CD4-positive, CD25-positive, alpha-beta regulatory T cell (primary cell): ENCODE results near the gene ZNF311. TPM values are rescaled to one million over a fixed set of nuclear protein-coding genes. Genes with fewer than 3 reads are reported as not detected.

Experiments
- ATAC-seq, 2 donors: fragments of 150-1000 bp; cut with Tn5 transposase; one replicate each; pipeline ENCODE4 v1.10.0; 2021; ENCODE audit warnings: low read depth in 2 of 2, moderate number of reproducible peaks in 2 of 2, moderate library complexity in 1 of 2
- DNase-seq, 3 donors: peaks; one replicate each; pipeline versions ENCODE4 v3.0.0 to v3.0.0-alpha.2; 2012 to 2022; ENCODE audit warnings: mixed read lengths in 1 of 3
- H3K27ac ChIP-seq: one replicate; pipeline ENCODE4 v1.7.0; 2013; ENCODE audit warnings: mild to moderate bottlenecking, low read length; ENCODE audit not compliant: insufficient read depth, poor library complexity, severe bottlenecking
- H3K27me3 ChIP-seq: one replicate; pipeline ENCODE4 v1.7.0; 2013; ENCODE audit warnings: low read length; ENCODE audit not compliant: control insufficient read depth, insufficient read depth
- H3K36me3 ChIP-seq: one replicate; pipeline ENCODE4 v1.7.0; 2013; ENCODE audit warnings: mild to moderate bottlenecking, low read length, moderate library complexity; ENCODE audit not compliant: control insufficient read depth, insufficient read depth
- H3K4me1 ChIP-seq: 2 replicates; pipeline ENCODE4 v1.7.0; 2013; ENCODE audit warnings: mild to moderate bottlenecking, low read length; ENCODE audit not compliant: insufficient read depth, control insufficient read depth, poor library complexity, severe bottlenecking
- H3K4me3 ChIP-seq: one replicate; pipeline ENCODE4 v1.7.0; 2013; ENCODE audit warnings: low read depth, mild to moderate bottlenecking, low read length, moderate library complexity
- H3K9me3 ChIP-seq, 2 experiments: 1 replicate in 1 of 2; 2 replicates in 1 of 2; pipeline ENCODE4 v1.7.0; 2013; ENCODE audit warnings: low read length in 2 of 2, mild to moderate bottlenecking in 1 of 2, moderate library complexity in 1 of 2; ENCODE audit not compliant: control insufficient read depth in 2 of 2
- H3K27ac Mint-ChIP-seq, 3 donors: one replicate each; pipeline ENCODE4 v1.8.0; 2020 to 2022; ENCODE audit warnings: mild to moderate bottlenecking in 3 of 3, mixed read lengths in 3 of 3, moderate library complexity in 2 of 3
- H3K27me3 Mint-ChIP-seq: one replicate; pipeline ENCODE4 v1.8.0; 2022; ENCODE audit warnings: mild to moderate bottlenecking, mixed read lengths
- H3K36me3 Mint-ChIP-seq: one replicate; pipeline ENCODE4 v1.8.0; 2020; ENCODE audit warnings: mixed read lengths
- H3K4me1 Mint-ChIP-seq, 4 donors: one replicate each; pipeline ENCODE4 v1.8.0; 2020 to 2022; ENCODE audit warnings: mixed read lengths in 4 of 4, mild to moderate bottlenecking in 1 of 4
- H3K4me3 Mint-ChIP-seq, 4 donors: one replicate each; pipeline ENCODE4 v1.8.0; 2020 to 2022; ENCODE audit warnings: mild to moderate bottlenecking in 4 of 4, mixed read lengths in 4 of 4, moderate library complexity in 3 of 4
- H3K9me3 Mint-ChIP-seq, 7 donors: one replicate each; pipeline ENCODE4 v1.8.0; 2020 to 2022; ENCODE audit warnings: mixed read lengths in 7 of 7, mild to moderate bottlenecking in 3 of 7, moderate library complexity in 2 of 7
- polyA plus RNA-seq, 4 donors: library from polyadenylated mRNA; unstranded; fragments of 300-500 nt; fragmentation: Illumina TruSeq; gene quantifications; one replicate each; pipeline ENCODE4 v1.2.3, GENCODE V29; 2021
- total RNA-seq: library from RNA; stranded (reverse); gene quantifications from one replicate; pipeline ENCODE4 v1.2.3, GENCODE V29; 2022

Gene ZNF311
- total and polyA plus RNA-seq, 5 donors from 2014 or later, result 0.13 to 0.54 TPM; not detected in 3

- peak overlapping the region; percentile 93 to 99 (median 97) for H3K27ac Mint-ChIP-seq
- peak overlapping the region; percentile 19 for H3K27ac ChIP-seq
- H3K4me3 Mint-ChIP-seq, result peak overlapping the region; percentile 92 to 97 (median 93)
- peaks cover 0 to 1% of the 10 kb centered on the region in 2 experiments for H3K9me3 ChIP-seq
- peaks cover 91% of the 10 kb centered on the region for H3K27me3 Mint-ChIP-seq
- ATAC-seq (peak; percentile 48 to 52), DNase-seq (peak; percentile 57 to 84 (median 79))
- H3K4me3 ChIP-seq, result peak overlapping the region; percentile 99
- H3K9me3 Mint-ChIP-seq, result peaks cover 0 to 10% (median 4%) of the 10 kb centered on the region in 7 donors
- peaks cover 33 to 67% (median 49%) of the 10 kb centered on the region in 4 donors for H3K4me1 Mint-ChIP-seq
- H3K4me1 ChIP-seq, result peaks cover 19% of the 10 kb centered on the region
- peaks cover 31% of the 10 kb centered on the region for H3K27me3 ChIP-seq
- H3K36me3 ChIP-seq, result no peaks in the 10 kb centered on the region
- peaks cover 6% of the 10 kb centered on the region for H3K36me3 Mint-ChIP-seq
Measured at GRCh38 chr6:28981833-28982475, 23.2 kb downstream of the ZNF311 start.

GRCh38 chr6:28981431-28981832 is 23.7 kb downstream of the ZNF311 start:
- H3K27me3 ChIP-seq, result peaks cover 35% of the 10 kb centered on the region
- H3K36me3 ChIP-seq, result no peaks in the 10 kb centered on the region
- peaks cover 33 to 65% (median 50%) of the 10 kb centered on the region in 4 donors for H3K4me1 Mint-ChIP-seq
- peaks cover 6% of the 10 kb centered on the region for H3K36me3 Mint-ChIP-seq
- peaks cover 19% of the 10 kb centered on the region for H3K4me1 ChIP-seq
- peak overlapping the region; percentile 93 to 99 (median 97) for H3K27ac Mint-ChIP-seq
- peaks cover 0 to 1% of the 10 kb centered on the region in 2 experiments for H3K9me3 ChIP-seq
- H3K27me3 Mint-ChIP-seq, result peaks cover 89% of the 10 kb centered on the region
- H3K9me3 Mint-ChIP-seq, result peaks cover 0 to 8% (median 4%) of the 10 kb centered on the region in 7 donors
- peak overlapping the region; percentile 92 to 97 (median 93) for H3K4me3 Mint-ChIP-seq
- DNase-seq, result peak; percentile 50 to 86 (median 77)
- H3K4me3 ChIP-seq, result peak overlapping the region; percentile 99
- H3K27ac ChIP-seq, result peak overlapping the region; percentile 19
- peak in 1 of 2 donors; percentile 38 for ATAC-seq

GRCh38 chr6:28980852-28981430 is 24.2 kb downstream of the ZNF311 start:
- peak overlapping the region; percentile 67 to 97 (median 86) for H3K27ac Mint-ChIP-seq
- peak overlapping the region; percentile 92 to 97 (median 93) for H3K4me3 Mint-ChIP-seq
- Histone ChIP-seq H3K27me3 (peaks cover 31% of the 10 kb centered on the region), H3K27ac (no peak overlapping the region), H3K4me1 (peaks cover 19% of the 10 kb centered on the region), H3K4me3 (peak overlapping the region; percentile 99), H3K36me3 (no peaks in the 10 kb centered on the region), H3K9me3 (peaks cover 0 to 1% of the 10 kb centered on the region in 2 experiments)
- H3K4me1 Mint-ChIP-seq, result peaks cover 33 to 64% (median 49%) of the 10 kb centered on the region in 4 donors
- peak; percentile 24 to 74 (median 51) for DNase-seq
- peaks cover 6% of the 10 kb centered on the region for H3K36me3 Mint-ChIP-seq
- peaks cover 0 to 8% (median 4%) of the 10 kb centered on the region in 7 donors for H3K9me3 Mint-ChIP-seq
- peak in 1 of 2 donors; percentile 9 for ATAC-seq
- peaks cover 84% of the 10 kb centered on the region for H3K27me3 Mint-ChIP-seq

GRCh38 chr6:28980137-28980851 is 24.8 kb downstream of the ZNF311 start:
- Mint-ChIP-seq H3K4me1 (peaks cover 33 to 58% (median 47%) of the 10 kb centered on the region in 4 donors), H3K9me3 (peaks cover 0 to 8% (median 4%) of the 10 kb centered on the region in 7 donors), H3K36me3 (peaks cover 6% of the 10 kb centered on the region), H3K4me3 (peak overlapping the region; percentile 60 to 97 (median 89)), H3K27ac (no peak overlapping the region), H3K27me3 (peaks cover 79% of the 10 kb centered on the region)
- no peak overlapping the region for H3K27ac ChIP-seq
- no peaks in the 10 kb centered on the region for H3K36me3 ChIP-seq
- ATAC-seq (no peak), DNase-seq (no peak)
- H3K4me3 ChIP-seq, result no peak overlapping the region
- H3K4me1 ChIP-seq, result peaks cover 19% of the 10 kb centered on the region
- peaks cover 28% of the 10 kb centered on the region for H3K27me3 ChIP-seq
- H3K9me3 ChIP-seq, result peaks cover 0 to 1% of the 10 kb centered on the region in 2 experiments

- no peak for DNase-seq
- ATAC-seq, result no peak
- peaks cover 73% of the 10 kb centered on the region for H3K27me3 Mint-ChIP-seq
- peaks cover 33 to 57% (median 43%) of the 10 kb centered on the region in 4 donors for H3K4me1 Mint-ChIP-seq
- H3K27me3 ChIP-seq, result peaks cover 31% of the 10 kb centered on the region
- peaks cover 0 to 1% of the 10 kb centered on the region in 2 experiments for H3K9me3 ChIP-seq
- peaks cover 19% of the 10 kb centered on the region for H3K4me1 ChIP-seq
- H3K36me3 Mint-ChIP-seq, result peaks cover 6% of the 10 kb centered on the region
- H3K36me3 ChIP-seq, result no peaks in the 10 kb centered on the region
- no peak overlapping the region for H3K4me3 ChIP-seq
- peak overlapping the region; percentile 19 to 97 (median 38) for H3K4me3 Mint-ChIP-seq
- no peak overlapping the region for H3K27ac ChIP-seq
- H3K9me3 Mint-ChIP-seq, result peaks cover 0 to 8% (median 4%) of the 10 kb centered on the region in 7 donors
- H3K27ac Mint-ChIP-seq, result no peak overlapping the region
Measured at GRCh38 chr6:28979679-28980078, 25.4 kb downstream of the ZNF311 start.

- Mint-ChIP-seq H3K4me1 (peaks cover 29 to 54% (median 41%) of the 10 kb centered on the region in 4 donors), H3K27me3 (peaks cover 76% of the 10 kb centered on the region), H3K9me3 (peaks cover 0 to 8% (median 4%) of the 10 kb centered on the region in 7 donors), H3K27ac (no peak overlapping the region), H3K36me3 (peaks cover 6% of the 10 kb centered on the region), H3K4me3 (peak overlapping the region in 2 of 4 donors; percentile 5 to 97)
- peaks cover 31% of the 10 kb centered on the region for H3K27me3 ChIP-seq
- no peak overlapping the region for H3K4me3 ChIP-seq
- peaks cover 0 to 1% of the 10 kb centered on the region in 2 experiments for H3K9me3 ChIP-seq
- DNase-seq (no peak), ATAC-seq (no peak)
- H3K4me1 ChIP-seq, result peaks cover 19% of the 10 kb centered on the region
- H3K36me3 ChIP-seq, result no peaks in the 10 kb centered on the region
- no peak overlapping the region for H3K27ac ChIP-seq
Measured at GRCh38 chr6:28978959-28979561, 26.1 kb downstream of the ZNF311 start.

- no peak overlapping the region for H3K27ac Mint-ChIP-seq
Measured at GRCh38 chr6:28978133-28978491, 27.0 kb downstream of the ZNF311 start.

More at GRCh38 chr6:28978133-28978491, 27.0 kb downstream of the ZNF311 start:
- peaks cover 24 to 45% (median 33%) of the 10 kb centered on the region in 4 donors for H3K4me1 Mint-ChIP-seq
- H3K4me3 Mint-ChIP-seq, result peak overlapping the region in 3 of 4 donors; percentile 45 to 97 (median 72)
- Histone ChIP-seq H3K27ac (no peak overlapping the region), H3K27me3 (peaks cover 31% of the 10 kb centered on the region), H3K4me3 (no peak overlapping the region), H3K9me3 (peaks cover 0 to 1% of the 10 kb centered on the region in 2 experiments), H3K36me3 (no peaks in the 10 kb centered on the region), H3K4me1 (peaks cover 19% of the 10 kb centered on the region)
- ATAC-seq, result no peak
- H3K9me3 Mint-ChIP-seq, result peaks cover 0 to 9% (median 4%) of the 10 kb centered on the region in 7 donors
- peaks cover 69% of the 10 kb centered on the region for H3K27me3 Mint-ChIP-seq
- peaks cover 9% of the 10 kb centered on the region for H3K36me3 Mint-ChIP-seq
- no peak for DNase-seq
